ENCODE measurements around the gene ACSM2A. TPM values are rescaled to one million over a fixed set of nuclear protein-coding genes. Genes with fewer than 3 reads are reported as not detected.

Gene ACSM2A
- total and polyA plus RNA-seq, 9 of the 15 experiments (the other 6 are each of a cell fraction or from before 2014, with no cell fraction given): 0.09 TPM; not detected in 8

DNA sequence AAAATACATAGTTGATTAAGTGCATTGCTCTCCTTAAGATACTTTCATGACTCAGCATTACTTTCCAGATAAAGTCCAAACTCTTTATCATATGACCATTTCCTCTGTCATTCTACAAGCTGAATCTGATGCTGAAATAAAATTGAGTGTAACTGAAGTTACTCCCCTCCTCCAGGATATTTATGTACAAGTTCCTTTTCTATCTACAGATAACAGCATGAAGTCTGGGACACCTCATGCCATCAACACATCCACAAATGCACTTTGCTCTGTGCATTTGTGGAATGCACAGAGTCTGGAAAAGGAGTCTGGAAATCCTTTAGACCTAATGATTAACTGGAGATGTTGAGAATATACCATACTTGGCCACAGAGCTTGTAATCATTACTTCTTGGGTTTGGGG, 64.4 kb downstream of the ACSM2A start (continued):
- TF ChIP-seq, protein P1, sequence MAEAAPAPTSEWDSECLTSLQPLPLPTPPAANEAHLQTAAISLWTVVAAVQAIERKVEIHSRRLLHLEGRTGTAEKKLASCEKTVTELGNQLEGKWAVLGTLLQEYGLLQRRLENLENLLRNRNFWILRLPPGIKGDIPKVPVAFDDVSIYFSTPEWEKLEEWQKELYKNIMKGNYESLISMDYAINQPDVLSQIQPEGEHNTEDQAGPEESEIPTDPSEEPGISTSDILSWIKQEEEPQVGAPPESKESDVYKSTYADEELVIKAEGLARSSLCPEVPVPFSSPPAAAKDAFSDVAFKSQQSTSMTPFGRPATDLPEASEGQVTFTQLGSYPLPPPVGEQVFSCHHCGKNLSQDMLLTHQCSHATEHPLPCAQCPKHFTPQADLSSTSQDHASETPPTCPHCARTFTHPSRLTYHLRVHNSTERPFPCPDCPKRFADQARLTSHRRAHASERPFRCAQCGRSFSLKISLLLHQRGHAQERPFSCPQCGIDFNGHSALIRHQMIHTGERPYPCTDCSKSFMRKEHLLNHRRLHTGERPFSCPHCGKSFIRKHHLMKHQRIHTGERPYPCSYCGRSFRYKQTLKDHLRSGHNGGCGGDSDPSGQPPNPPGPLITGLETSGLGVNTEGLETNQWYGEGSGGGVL (CRISPR knock-in tag; IDR thresholded peaks at IDR 0.05): no peak
- TF ChIP-seq ELF2 (CRISPR knock-in tag; IDR thresholded peaks at IDR 0.05): no peak

DNA sequence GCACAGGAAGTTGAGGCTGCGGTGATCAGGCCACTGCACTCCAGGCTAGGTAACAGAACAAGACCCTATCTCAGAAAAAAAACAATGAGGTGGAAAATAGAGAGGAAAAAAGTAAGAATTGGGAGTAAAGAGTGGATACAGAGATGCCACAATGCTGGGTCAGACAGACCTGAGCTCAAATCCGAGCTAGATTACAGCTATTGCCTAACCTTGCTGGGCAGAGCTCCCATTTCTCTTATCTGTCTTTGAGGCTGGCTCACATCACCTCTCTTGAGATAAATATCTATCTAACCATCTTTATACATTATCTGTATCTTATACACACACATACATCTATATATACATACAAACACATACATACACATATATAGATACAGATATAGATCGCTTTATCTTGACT, 65.8 kb downstream of the ACSM2A start:
- ChIA-PET CTCF (ENCODE audit: low intra/inter-chr PET ratio) (no interaction called here), POLR2A (no interaction called here)
- no peak overlapping the region for H3K4me2 ChIP-seq (ENCODE audit: insufficient read depth, low read length)
- H4K20me1 ChIP-seq (replicated peaks; ENCODE audit: control insufficient read depth, insufficient read depth, low read length): no peaks in the 10 kb centered on the region
- no peak overlapping the region for H3K9ac ChIP-seq (ENCODE audit: insufficient read depth in 1 of 2, low read depth in 2 of 2, low read length in 2 of 2)
- no TSS peak for BruUV-seq (replicated peaks)
- in situ Hi-C loops (cut with MboI) (no loop called here), intact Hi-C loops (cut with micrococcal nuclease) (no loop called here)
- no peaks in the 10 kb centered on the region for H3K79me2 ChIP-seq (ENCODE audit: control insufficient read depth, insufficient read depth, low read length)
- H2AFZ ChIP-seq (ENCODE audit: low read depth, low read length): no peak overlapping the region
- H3K36me3 ChIP-seq (ENCODE audit: control insufficient read depth, insufficient read depth, low read length): no peaks in the 10 kb centered on the region
- H3K27me3 ChIP-seq (ENCODE audit: control insufficient read depth in 2 of 2, insufficient read depth in 2 of 2, low read length in 2 of 2): no peaks in the 10 kb centered on the region
- ATAC-seq (no peak), FAIRE-seq (no peak), DNase-seq (ENCODE audit: extremely low read depth in 1 of 4, low spot score in 3 of 4) (no peak)
- H3K9me1 ChIP-seq (ENCODE audit: control insufficient read depth, insufficient read depth, low read length): no peaks in the 10 kb centered on the region
- H3K4me3 ChIP-seq: no peak overlapping the region
- WGBS (ENCODE audit: insufficient coverage, low coverage, missing lambda C conversion rate): 0% methylated on average over 3 of the region's 3 CpGs
- no peaks in the 10 kb centered on the region for H3K9me3 ChIP-seq (replicated peaks; ENCODE audit: control insufficient read depth, insufficient read depth, low read depth, low read length)
- TF ChIP-seq HMG20A (CRISPR knock-in tag; conservative IDR thresholded peaks at IDR 0.05): no peak
- no peak for TF ChIP-seq NFRKB (IDR thresholded peaks at IDR 0.05; ENCODE audit: low read depth)
- TF ChIP-seq PHF8 (IDR thresholded peaks at IDR 0.05; ENCODE audit: borderline replicate concordance, low read length): no peak
- no peak for TF ChIP-seq MYC (IDR thresholded peaks at IDR 0.05; ENCODE audit: low read depth, low read length)
- TF ChIP-seq MYC (CRISPR knock-in tag; IDR thresholded peaks at IDR 0.05; ENCODE audit: borderline replicate concordance, low read depth): no peak
- TF ChIP-seq EGR1 (conservative IDR thresholded peaks at IDR 0.05): no peak
- no peak for TF ChIP-seq LARP7 (IDR thresholded peaks at IDR 0.05)
- no peak for TF ChIP-seq PHB2 (IDR thresholded peaks at IDR 0.05; ENCODE audit: low read depth)
- no peak for TF ChIP-seq NR2F6 (CRISPR knock-in tag; IDR thresholded peaks at IDR 0.05)
- no peak for TF ChIP-seq DPF2 (IDR thresholded peaks at IDR 0.05)
- TF ChIP-seq, protein P2, sequence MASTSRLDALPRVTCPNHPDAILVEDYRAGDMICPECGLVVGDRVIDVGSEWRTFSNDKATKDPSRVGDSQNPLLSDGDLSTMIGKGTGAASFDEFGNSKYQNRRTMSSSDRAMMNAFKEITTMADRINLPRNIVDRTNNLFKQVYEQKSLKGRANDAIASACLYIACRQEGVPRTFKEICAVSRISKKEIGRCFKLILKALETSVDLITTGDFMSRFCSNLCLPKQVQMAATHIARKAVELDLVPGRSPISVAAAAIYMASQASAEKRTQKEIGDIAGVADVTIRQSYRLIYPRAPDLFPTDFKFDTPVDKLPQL (IDR thresholded peaks at IDR 0.05; ENCODE audit: extremely low read depth, insufficient read length): no peak
- no peak for TF ChIP-seq ZNF224 (CRISPR knock-in tag; IDR thresholded peaks at IDR 0.05)
- TF ChIP-seq TEAD2 (tag; IDR thresholded peaks at IDR 0.05): no peak
- no peak for TF ChIP-seq KLF16 (IDR thresholded peaks at IDR 0.05)
- no peak for TF ChIP-seq ZBTB17 (CRISPR knock-in tag; IDR thresholded peaks at IDR 0.05)
- no peak for TF ChIP-seq NRF1 (conservative IDR thresholded peaks at IDR 0.05 in 1 of 2, IDR thresholded peaks at IDR 0.05 in 1 of 2)
- TF ChIP-seq RFX5 (IDR thresholded peaks at IDR 0.05; ENCODE audit: low read depth, low read length): no peak
- TF ChIP-seq, protein P3, sequence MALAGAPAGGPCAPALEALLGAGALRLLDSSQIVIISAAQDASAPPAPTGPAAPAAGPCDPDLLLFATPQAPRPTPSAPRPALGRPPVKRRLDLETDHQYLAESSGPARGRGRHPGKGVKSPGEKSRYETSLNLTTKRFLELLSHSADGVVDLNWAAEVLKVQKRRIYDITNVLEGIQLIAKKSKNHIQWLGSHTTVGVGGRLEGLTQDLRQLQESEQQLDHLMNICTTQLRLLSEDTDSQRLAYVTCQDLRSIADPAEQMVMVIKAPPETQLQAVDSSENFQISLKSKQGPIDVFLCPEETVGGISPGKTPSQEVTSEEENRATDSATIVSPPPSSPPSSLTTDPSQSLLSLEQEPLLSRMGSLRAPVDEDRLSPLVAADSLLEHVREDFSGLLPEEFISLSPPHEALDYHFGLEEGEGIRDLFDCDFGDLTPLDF (CRISPR knock-in tag; IDR thresholded peaks at IDR 0.05): no peak
- no peak for TF ChIP-seq NCOA1 (IDR thresholded peaks at IDR 0.05; ENCODE audit: low read depth)
- TF ChIP-seq, protein P4, sequence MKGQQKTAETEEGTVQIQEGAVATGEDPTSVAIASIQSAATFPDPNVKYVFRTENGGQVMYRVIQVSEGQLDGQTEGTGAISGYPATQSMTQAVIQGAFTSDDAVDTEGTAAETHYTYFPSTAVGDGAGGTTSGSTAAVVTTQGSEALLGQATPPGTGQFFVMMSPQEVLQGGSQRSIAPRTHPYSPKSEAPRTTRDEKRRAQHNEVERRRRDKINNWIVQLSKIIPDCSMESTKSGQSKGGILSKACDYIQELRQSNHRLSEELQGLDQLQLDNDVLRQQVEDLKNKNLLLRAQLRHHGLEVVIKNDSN (CRISPR knock-in tag; IDR thresholded peaks at IDR 0.05): no peak
- H3K4me1 ChIP-seq (replicated peaks in 1 of 2; ENCODE audit: control insufficient read depth in 2 of 2, insufficient read depth in 2 of 2, low read length in 2 of 2): no peaks in the 10 kb centered on the region
- no peak overlapping the region for H3K27ac ChIP-seq (ENCODE audit: extremely low read depth, low read depth, low read length)

Data from K562 (cell line).